IPS-20b (cell line): ENCODE results near the gene CYP4F11.

Experiments used
- H3K27ac ChIP-seq: one replicate; pipeline ENCODE4 v1.5.1; 2013; ENCODE audit warnings: low read length
- H3K27me3 ChIP-seq: 2 replicates; pipeline ENCODE4 v1.6.1; 2013; ENCODE audit warnings: mild to moderate bottlenecking, low read length, inconsistent platforms; ENCODE audit not compliant: insufficient read depth
- H3K36me3 ChIP-seq: 2 replicates; pipeline ENCODE4 v1.6.1; 2013; ENCODE audit warnings: low read depth, mild to moderate bottlenecking, inconsistent platforms, low read length, moderate library complexity; ENCODE audit not compliant: insufficient read depth
- H3K4me1 ChIP-seq: 2 replicates; pipeline ENCODE4 v1.6.1; 2013; ENCODE audit warnings: mild to moderate bottlenecking, control low read depth, inconsistent platforms, low read length, moderate library complexity; ENCODE audit not compliant: insufficient read depth
- H3K4me3 ChIP-seq: 2 replicates; pipeline ENCODE4 v1.5.1; 2013; ENCODE audit warnings: mild to moderate bottlenecking, low read length, inconsistent platforms
- H3K9ac ChIP-seq: 2 replicates; pipeline ENCODE4 v1.6.1; 2013; ENCODE audit warnings: low read depth, mild to moderate bottlenecking, inconsistent platforms, low read length, moderate library complexity
- H3K9me3 ChIP-seq: 2 replicates; pipeline ENCODE4 v1.6.1; 2013; ENCODE audit warnings: mild to moderate bottlenecking, low read depth, low read length, inconsistent platforms; ENCODE audit not compliant: insufficient read depth

The CYP4F11 gene

GRCh38 chr19:15869873-15870272, 64.5 kb downstream of the CYP4F11 start:
- H3K9ac ChIP-seq, result no peak overlapping the region
- no peak overlapping the region for H3K4me3 ChIP-seq
- H3K36me3 ChIP-seq, result no peaks in the 10 kb centered on the region
- H3K9me3 ChIP-seq, result peaks cover 82% of the 10 kb centered on the region
- H3K27me3 ChIP-seq, result no peaks in the 10 kb centered on the region
- no peak overlapping the region for H3K27ac ChIP-seq
- H3K4me1 ChIP-seq, result no peaks in the 10 kb centered on the region

GRCh38 chr19:15869109-15869555, 65.2 kb downstream of the CYP4F11 start:
- Histone ChIP-seq H3K27me3 (no peaks in the 10 kb centered on the region), H3K4me1 (no peaks in the 10 kb centered on the region), H3K27ac (no peak overlapping the region), H3K4me3 (no peak overlapping the region), H3K36me3 (no peaks in the 10 kb centered on the region), H3K9me3 (peaks cover 80% of the 10 kb centered on the region), H3K9ac (no peak overlapping the region)

GRCh38 chr19:15866636-15867035, 67.7 kb downstream of the CYP4F11 start:
- Histone ChIP-seq H3K27ac (no peak overlapping the region), H3K9me3 (peaks cover 81% of the 10 kb centered on the region), H3K36me3 (no peaks in the 10 kb centered on the region), H3K27me3 (no peaks in the 10 kb centered on the region), H3K4me1 (no peaks in the 10 kb centered on the region), H3K4me3 (no peak overlapping the region), H3K9ac (no peak overlapping the region)

GRCh38 chr19:15864824-15865223, 69.5 kb downstream of the CYP4F11 start:
- Histone ChIP-seq H3K27ac (no peak overlapping the region), H3K27me3 (no peaks in the 10 kb centered on the region), H3K9ac (no peak overlapping the region), H3K4me1 (no peaks in the 10 kb centered on the region), H3K4me3 (no peak overlapping the region), H3K36me3 (no peaks in the 10 kb centered on the region), H3K9me3 (peaks cover 84% of the 10 kb centered on the region)

DNA sequence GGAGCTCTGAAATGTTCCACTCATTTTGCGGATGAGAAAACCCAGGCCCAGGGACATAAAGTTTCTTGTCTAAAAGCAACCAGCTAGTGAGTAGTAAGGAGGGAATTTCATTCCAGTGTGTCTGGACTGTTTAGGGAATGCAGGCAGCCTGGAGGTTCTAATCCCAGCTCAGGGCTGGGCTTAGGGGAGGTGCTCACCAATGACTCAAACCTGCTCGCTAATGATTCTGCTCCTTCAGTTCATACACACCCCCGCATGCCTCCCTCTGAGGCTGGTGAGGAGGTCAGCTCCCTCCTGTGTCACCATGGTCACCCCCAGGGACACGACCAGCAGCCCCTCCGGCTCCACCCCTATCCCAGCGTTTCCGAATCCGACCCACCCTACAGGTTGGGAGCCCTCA, 71.1 kb downstream of the CYP4F11 start:
- Histone ChIP-seq H3K9ac (no peak overlapping the region), H3K27me3 (no peaks in the 10 kb centered on the region)

DNA sequence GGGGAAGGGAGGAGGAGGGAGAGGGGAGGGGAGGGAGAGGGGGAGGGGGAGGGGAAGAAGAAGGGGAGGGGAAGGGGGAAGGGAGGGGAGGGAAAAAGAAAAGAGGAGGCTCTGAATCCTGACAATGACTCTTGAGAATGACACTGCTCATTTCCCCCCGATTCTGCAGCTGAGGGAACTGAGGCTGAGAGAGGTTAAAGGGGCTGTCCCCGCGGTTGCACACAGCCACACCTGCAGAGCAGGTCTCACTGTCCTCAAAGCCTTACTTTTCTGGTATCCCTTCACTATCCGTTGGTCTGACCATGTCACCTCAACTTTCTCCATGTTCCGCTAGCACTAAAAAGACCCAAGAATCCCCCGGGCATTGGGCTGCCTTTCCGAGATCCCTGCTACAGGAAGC, 71.9 kb downstream of the CYP4F11 start:
- Histone ChIP-seq H3K9me3 (peaks cover 84% of the 10 kb centered on the region), H3K4me3 (no peak overlapping the region), H3K4me1 (no peaks in the 10 kb centered on the region), H3K36me3 (no peaks in the 10 kb centered on the region), H3K27me3 (no peaks in the 10 kb centered on the region), H3K9ac (no peak overlapping the region), H3K27ac (no peak overlapping the region)

More for the DNA sequence above, 71.1 kb downstream of the CYP4F11 start:
- Histone ChIP-seq H3K27ac (no peak overlapping the region), H3K4me3 (no peak overlapping the region), H3K9me3 (peaks cover 84% of the 10 kb centered on the region), H3K4me1 (no peaks in the 10 kb centered on the region), H3K36me3 (no peaks in the 10 kb centered on the region)
